Caco-2 (cell line): ENCODE data around the gene HLA-DMB. TPM values are rescaled to one million over a fixed set of nuclear protein-coding genes. Genes with fewer than 3 reads are reported as not detected.
A peak's percentile ranks its signal among the peaks of the same experiment; 100 is the strongest.

Experiments used
- BruUV-seq: library from RNA; stranded (reverse); fragments of 400-500 nt; replicated peaks from 2 replicates; lab custom pipeline; 2021; lab: Mats Ljungman, UMichigan
- CTCF ChIA-PET: fragments of 300-600 bp; sonication (Branson Sonifier 250); formaldehyde crosslinking; loops from one replicate; lab custom pipeline; 2022; ENCODE audit warnings: antibody characterized with exemption; lab: Charles Lee
- POLR2A ChIA-PET: fragments of 300-600 bp; sonication (Branson Sonifier 250); formaldehyde crosslinking; loops from one replicate; lab custom pipeline; 2022; ENCODE audit warnings: antibody characterized with exemption; lab: Charles Lee
- DNase-seq, 2 experiments: peaks; one replicate each; pipeline versions ENCODE4 v3.0.0 to v3.0.0-alpha.2; 2020 to 2022
- H3K27me3 ChIP-seq: replicated peaks from 2 replicates; pipeline ENCODE4 v1.6.0; 2011; ENCODE audit warnings: low read length; ENCODE audit not compliant: control insufficient read depth, insufficient read depth
- H3K36me3 ChIP-seq: 2 replicates; pipeline ENCODE4 v1.5.1; 2011; ENCODE audit warnings: low read length; ENCODE audit not compliant: control insufficient read depth, insufficient read depth
- H3K4me1 ChIP-seq: fragments of 250-450 bp; sonication (Bioruptor Pico); 2 replicates; pipeline ENCODE4 v1.5.1; 2020; ENCODE audit warnings: mild to moderate bottlenecking
- H3K4me3 ChIP-seq: 2 replicates; pipeline ENCODE4 v1.5.1; 2011; ENCODE audit warnings: low read depth, mild to moderate bottlenecking, control low read depth, low read length
- H3K9me3 ChIP-seq: fragments of 250-450 bp; sonication (Bioruptor Pico); 2 replicates; pipeline ENCODE4 v1.5.1; 2020; ENCODE audit warnings: mild to moderate bottlenecking, moderate library complexity
- H3K27ac Mint-ChIP-seq: one replicate; pipeline ENCODE4 v1.8.0; 2022; ENCODE audit warnings: mixed read lengths; ENCODE audit not compliant: unreplicated experiment
- H3K27me3 Mint-ChIP-seq: one replicate; pipeline ENCODE4 v1.8.0; 2022; ENCODE audit warnings: mixed read lengths; ENCODE audit not compliant: insufficient read depth, unreplicated experiment
- H3K36me3 Mint-ChIP-seq: one replicate; pipeline ENCODE4 v1.8.0; 2022; ENCODE audit warnings: mild to moderate bottlenecking, mixed read lengths; ENCODE audit not compliant: insufficient read depth, unreplicated experiment
- H3K4me1 Mint-ChIP-seq: one replicate; pipeline ENCODE4 v1.8.0; 2022; ENCODE audit warnings: low read depth, mixed read lengths; ENCODE audit not compliant: unreplicated experiment
- H3K4me3 Mint-ChIP-seq: one replicate; pipeline ENCODE4 v1.8.0; 2022; ENCODE audit warnings: mild to moderate bottlenecking, moderate library complexity, mixed read lengths; ENCODE audit not compliant: unreplicated experiment
- H3K9me3 Mint-ChIP-seq: one replicate; pipeline ENCODE4 v1.8.0; 2022; ENCODE audit warnings: mixed read lengths; ENCODE audit not compliant: unreplicated experiment
- CTCF ChIP-seq, 2 experiments: fragments of 200-600 bp in 1 of 2; IDR thresholded peaks; 1 replicate in 1 of 2; 2 replicates in 1 of 2; pipeline versions ENCODE4 v1.5.1 to v1.8.0; 2011 to 2022; ENCODE audit warnings: antibody characterized with exemption in 1 of 2, control low read depth in 1 of 2, inconsistent platforms in 1 of 2, low read depth in 1 of 2, low read length in 1 of 2, mild to moderate bottlenecking in 1 of 2, moderate library complexity in 1 of 2; ENCODE audit not compliant: insufficient read depth in 1 of 2, severe bottlenecking in 1 of 2, unreplicated experiment in 1 of 2
- intact Hi-C: fragments of 100-400 bp; cut with micrococcal nuclease; formaldehyde crosslinking; loops from one replicate; pipeline ENCODE4 v1.10.0; 2022; ENCODE audit not compliant: unreplicated experiment
- total RNA-seq: library from RNA; stranded (reverse); gene quantifications from 2 replicates; pipeline ENCODE4 v1.2.3, GENCODE V29; 2022

HLA-DMB gene
- total RNA-seq, 1 experiment from 2014 or later: not detected

GRCh38 chr6:32968867-32969684, 28.2 kb upstream of the HLA-DMB start:
- peak in 1 of 2 experiments; percentile 1 for TF ChIP-seq CTCF (IDR thresholded peaks at IDR 0.05; ENCODE audit: insufficient read depth in 1 of 2, low read depth in 1 of 2, low read length in 1 of 2, severe bottlenecking in 1 of 2, unreplicated experiment in 1 of 2)
- CTCF ChIA-PET: interaction anchor here (0.6 to 1.5 kb wide), 6 partner anchors 13 to 279 kb away, joined by 5 to 9 read pairs (median 7); no protein-coding TSS in a partner anchor
- POLR2A ChIA-PET: interaction anchor here (0.5 to 1.6 kb wide), 4 partner anchors 15 to 350 kb away, joined by 3 to 6 read pairs (median 4); partner anchors contain the start of genes HLA-DMA and RING1
- Histone ChIP-seq H3K9me3 (no peaks in the 10 kb centered on the region), H3K36me3 (peaks cover 8% of the 10 kb centered on the region), H3K27me3 (no peaks in the 10 kb centered on the region), H3K4me3 (peak overlapping the region; percentile 89), H3K4me1 (no peaks in the 10 kb centered on the region; the same call in 1 of the 2 replicates)
- peak; percentile 83 to 92 for DNase-seq
- Mint-ChIP-seq H3K4me1 (peaks cover 21% of the 10 kb centered on the region), H3K36me3 (peaks cover 72% of the 10 kb centered on the region), H3K4me3 (peak overlapping the region; percentile 85), H3K27me3 (no peaks in the 10 kb centered on the region), H3K9me3 (no peaks in the 10 kb centered on the region), H3K27ac (peak overlapping the region; percentile 100)
- intact Hi-C loops: loop anchor here (5.0 to 10.0 kb wide), 2 partner anchors 77 to 774 kb away; partner anchors contain the start of genes GPSM3 and PBX2
- BruUV-seq: no TSS peak

GRCh38 chr6:32968093-32968866, 27.5 kb upstream of the HLA-DMB start, which contains the start of gene BRD2:
Gene BRD2 (plus strand): TSS chr6:32968594. CDS start chr6:32972899, 4,305 bp downstream.
- TSS peak; percentile 21 for BruUV-seq
- peaks cover 64% of the 10 kb centered on the region for H3K36me3 Mint-ChIP-seq

More at GRCh38 chr6:32968093-32968866, 27.5 kb upstream of the HLA-DMB start, which contains the start of gene BRD2:
- peak within 1 kb of the TSS; percentile 100 for H3K27ac Mint-ChIP-seq
- no peak for TF ChIP-seq CTCF (IDR thresholded peaks at IDR 0.05; ENCODE audit: insufficient read depth in 1 of 2, low read depth in 1 of 2, low read length in 1 of 2, severe bottlenecking in 1 of 2, unreplicated experiment in 1 of 2)
- Histone ChIP-seq H3K36me3 (peaks cover 8% of the 10 kb centered on the region), H3K4me3 (peak within 1 kb of the TSS; percentile 89), H3K4me1 (no peaks in the 10 kb centered on the region), H3K27me3 (no peaks in the 10 kb centered on the region), H3K9me3 (no peaks in the 10 kb centered on the region)
- no peaks in the 10 kb centered on the region for H3K27me3 Mint-ChIP-seq
- ChIA-PET CTCF (interaction anchor here (0.6 to 1.5 kb wide), 9 partner anchors 14 to 1050 kb away, joined by 4 to 9 read pairs (median 6); no protein-coding TSS in a partner anchor), POLR2A (interaction anchor here (0.6 to 1.2 kb wide), 2 partner anchors 16 to 240 kb away, joined by 3 to 4 read pairs; partner anchors contain the start of gene RING1)
- intact Hi-C loops: loop anchor here (5.0 to 10.0 kb wide), 2 partner anchors 76 to 773 kb away; partner anchors contain the start of genes GPSM3 and PBX2
- H3K4me3 Mint-ChIP-seq: peak within 1 kb of the TSS; percentile 85
- DNase-seq: peak; percentile 96
- H3K4me1 Mint-ChIP-seq: peaks cover 21% of the 10 kb centered on the region
- no peaks in the 10 kb centered on the region for H3K9me3 Mint-ChIP-seq
